ENCODE measurements around the gene ZEB1.
"Not testable (repeated sequence)": the region's sequence is repeated elsewhere in the genome, so short reads cannot be mapped to it uniquely, and the experiment has no call there.

Gene ZEB1

DNA sequence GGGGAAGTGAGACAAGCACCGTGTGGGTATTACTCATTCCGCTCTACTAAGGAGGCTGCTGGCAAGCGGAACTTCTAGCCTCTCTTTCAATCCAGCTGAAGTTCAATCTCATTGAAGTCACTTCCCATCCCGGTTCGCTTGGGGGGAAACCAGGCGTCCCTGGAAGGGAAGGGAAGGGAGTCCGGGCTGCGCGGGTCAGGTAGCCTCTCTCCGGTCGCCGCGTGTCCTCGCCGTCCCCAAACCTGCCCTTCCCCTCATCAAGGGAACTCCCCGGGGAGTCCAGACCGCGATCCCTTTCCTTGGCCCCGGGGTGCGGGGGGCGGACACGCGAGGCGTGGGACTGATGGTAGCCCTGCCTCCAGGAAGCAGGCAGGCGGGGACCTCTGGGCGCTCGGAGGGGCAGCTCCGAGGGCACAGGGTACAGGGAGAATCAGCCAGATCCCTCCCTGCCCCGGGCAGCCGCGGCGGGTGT, 598 bp upstream of the ZEB1 start:
- DNase-seq (ENCODE audit: low read depth in 2 of 2) = peak; percentile 38 to 52

DNA sequence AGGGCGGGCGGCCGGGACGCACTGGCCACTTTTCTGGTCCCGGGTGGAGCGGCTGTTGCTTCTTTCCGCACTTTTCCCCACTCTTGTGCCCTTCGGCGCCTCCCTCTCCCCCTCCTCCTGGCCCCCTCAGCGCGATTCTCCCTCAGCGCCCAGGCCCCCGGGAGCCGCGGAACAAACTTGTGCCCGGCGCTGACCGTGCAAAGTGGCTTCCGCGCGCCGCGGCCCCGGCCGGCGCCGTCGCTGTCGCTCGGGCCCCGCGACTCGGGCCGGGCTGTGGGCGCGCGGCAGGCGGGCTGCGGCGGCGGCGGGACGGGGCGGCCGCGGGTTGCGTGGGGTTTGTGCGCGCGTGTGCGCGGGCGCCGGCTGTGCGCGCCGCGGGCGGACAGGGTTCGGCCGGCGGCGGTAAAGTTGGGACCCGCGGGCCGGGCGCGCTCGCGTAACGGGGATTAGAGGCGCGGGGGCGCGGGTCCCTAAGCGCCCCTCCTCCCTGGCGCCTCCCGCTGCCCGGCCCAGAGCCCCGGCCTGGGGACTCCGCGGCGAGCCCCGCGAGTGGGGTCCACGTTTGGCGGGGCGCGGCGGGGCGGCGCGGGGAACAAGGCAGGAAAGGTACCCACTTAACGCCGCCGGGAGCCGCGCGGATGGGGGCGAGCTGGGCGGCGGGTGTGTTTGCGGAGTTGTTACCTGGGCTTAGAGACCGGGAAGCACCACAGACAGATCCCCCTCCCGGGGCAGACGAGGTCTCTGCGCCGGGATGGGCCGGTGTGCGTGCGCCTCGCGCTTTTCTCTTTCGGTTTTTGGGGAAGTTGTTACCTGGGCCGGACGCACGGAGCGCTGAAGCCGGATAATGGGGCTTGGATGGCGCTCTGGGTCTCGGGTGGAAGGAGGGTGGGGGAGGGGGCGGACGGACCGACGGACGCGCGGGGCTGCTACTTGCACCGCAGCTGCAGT, 860 bp downstream of the ZEB1 start:
- DNase-seq (ENCODE audit: low read depth in 2 of 2) = peak; percentile 28 to 37

DNA sequence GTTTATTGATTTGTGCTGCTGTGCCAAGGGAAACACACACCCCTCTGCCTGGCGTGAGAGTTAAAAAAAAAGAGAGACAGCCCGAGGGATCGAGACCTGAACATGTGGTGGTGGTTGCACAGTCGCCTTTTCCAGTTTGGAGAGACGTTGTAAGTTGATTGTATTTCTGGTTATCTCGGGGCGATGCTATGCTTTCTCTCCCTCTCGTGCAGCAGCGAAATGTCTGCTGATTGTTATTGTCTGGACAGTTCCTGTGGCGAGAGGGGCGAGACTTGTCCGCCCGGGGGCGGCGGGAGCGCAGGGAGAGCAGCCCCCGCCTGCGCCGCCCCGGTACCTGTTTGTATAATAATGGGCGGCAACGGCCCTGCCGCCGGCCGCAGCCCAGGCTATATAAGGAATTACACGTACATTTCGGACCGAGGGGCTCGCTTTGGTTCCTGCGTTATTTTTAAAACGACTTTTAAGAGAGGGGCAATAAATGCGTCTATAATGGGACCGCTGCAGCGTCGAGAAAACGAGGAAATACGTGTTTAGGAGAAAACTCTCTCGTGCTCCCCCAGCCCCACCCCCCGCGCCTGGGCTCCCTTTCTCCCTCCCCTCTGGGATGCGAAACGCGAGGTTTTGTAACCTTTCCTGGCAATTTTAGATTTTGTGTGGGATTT, 1.7 kb downstream of the ZEB1 start:
- DNase-seq (ENCODE audit: low read depth in 2 of 2) = peak; percentile 8 to 16

DNA sequence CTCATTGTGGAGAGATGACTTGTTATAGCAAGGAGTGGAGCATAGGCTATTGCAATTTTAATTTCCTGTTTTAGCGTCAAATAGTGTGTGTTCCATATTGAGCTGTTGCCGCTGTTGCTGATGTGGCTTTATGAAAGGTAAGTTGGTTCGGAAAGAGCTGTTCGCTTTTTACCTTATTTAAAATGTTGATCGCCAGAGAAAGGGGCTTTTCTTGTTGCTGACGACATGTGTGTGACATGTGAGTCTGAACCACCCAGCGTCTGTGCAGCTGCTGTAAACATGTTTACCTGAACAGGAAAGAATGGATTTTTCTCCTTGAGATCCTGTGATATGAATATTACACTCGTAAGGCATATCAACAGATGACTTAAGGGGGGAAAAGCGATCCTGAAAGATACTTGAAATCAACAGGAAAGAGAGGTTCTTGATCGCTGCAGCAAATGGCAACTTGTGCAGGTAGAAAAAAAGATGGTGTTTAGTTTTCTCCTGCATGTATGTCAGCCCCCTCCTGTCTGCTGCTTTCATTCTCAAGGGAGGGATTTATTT, 2.5 kb downstream of the ZEB1 start:
- DNase-seq (ENCODE audit: low read depth in 2 of 2) = no peak

DNA sequence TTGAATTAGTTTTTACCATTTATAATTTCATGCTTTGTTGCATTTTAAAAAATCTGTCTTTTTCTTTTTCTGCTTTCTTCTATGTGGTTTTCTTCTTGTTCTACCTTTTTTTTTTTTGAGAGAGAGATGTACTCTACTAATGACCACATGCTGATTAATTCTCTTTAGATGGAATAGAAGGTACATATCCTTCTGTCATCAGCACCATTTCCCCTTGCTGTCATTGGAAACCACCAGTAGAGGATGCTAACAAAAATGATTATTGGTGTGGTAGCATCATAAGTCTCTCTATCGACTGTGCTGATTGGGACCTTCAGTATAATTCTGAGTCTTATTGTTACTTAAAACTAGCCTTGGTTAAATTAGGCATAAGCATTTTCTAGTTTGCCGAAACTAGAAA, 3.6 kb downstream of the ZEB1 start:
- DNase-seq (ENCODE audit: low read depth in 2 of 2) = no peak

DNA sequence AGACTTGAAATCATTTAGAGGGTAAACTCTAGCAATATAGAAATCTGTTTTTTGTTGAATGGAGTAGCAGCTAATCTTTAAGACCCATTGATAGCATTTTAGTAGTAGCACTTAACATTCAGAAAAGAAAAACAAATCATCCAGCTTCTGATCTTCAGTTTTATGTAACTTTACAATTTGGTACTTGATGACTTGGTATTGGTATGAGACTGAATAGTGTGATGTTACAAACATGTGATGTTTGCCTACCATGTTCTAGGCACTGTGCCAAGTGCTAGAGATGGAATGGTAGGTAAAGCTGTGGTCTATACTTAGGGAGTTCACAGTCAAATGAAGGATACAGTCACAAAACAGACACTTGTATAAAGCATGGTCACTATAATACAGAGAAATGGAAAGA, 21.3 kb downstream of the ZEB1 start:
- no peak for DNase-seq (ENCODE audit: low read depth in 2 of 2)

DNA sequence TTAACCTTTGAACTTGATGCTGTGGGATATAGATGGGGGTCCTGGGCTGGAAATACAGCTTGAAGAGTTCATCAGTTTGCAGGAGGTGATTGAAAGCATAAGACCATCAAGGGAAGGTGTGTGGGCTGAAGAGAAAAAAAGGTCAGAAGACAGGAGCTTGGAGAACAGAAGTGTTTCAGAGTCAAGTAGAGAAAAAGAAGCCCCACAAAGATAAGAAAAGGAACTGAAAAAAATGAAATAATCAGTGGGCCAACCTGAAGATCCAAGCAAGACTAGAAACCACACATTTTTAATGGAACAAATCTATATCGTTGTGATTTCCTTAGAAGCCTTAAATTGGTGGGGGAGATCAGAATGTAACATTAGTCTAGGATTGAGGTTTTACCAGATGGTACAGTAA, 22.5 kb downstream of the ZEB1 start:
- no peak for DNase-seq (ENCODE audit: low read depth in 2 of 2)

DNA sequence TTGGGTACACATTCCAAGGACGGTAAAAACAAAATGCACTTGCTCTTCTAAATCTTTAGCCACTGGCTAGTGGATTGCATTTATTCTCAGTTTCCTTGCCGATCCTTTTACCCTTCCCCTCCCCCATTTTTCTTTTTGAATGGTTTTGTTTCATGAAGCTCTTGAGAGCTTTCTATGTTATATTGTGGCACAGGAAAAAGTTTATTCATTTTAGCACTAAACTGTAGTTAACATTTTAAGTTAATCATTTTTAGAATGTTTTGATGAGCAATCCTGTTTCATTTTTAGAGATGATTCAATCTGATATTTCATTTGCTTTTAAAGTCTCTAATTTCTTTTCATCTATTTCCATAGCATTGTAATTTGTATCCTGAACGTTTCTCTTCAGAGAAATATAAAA, 24.0 kb downstream of the ZEB1 start:
- DNase-seq (ENCODE audit: low read depth in 2 of 2) = no peak

DNA sequence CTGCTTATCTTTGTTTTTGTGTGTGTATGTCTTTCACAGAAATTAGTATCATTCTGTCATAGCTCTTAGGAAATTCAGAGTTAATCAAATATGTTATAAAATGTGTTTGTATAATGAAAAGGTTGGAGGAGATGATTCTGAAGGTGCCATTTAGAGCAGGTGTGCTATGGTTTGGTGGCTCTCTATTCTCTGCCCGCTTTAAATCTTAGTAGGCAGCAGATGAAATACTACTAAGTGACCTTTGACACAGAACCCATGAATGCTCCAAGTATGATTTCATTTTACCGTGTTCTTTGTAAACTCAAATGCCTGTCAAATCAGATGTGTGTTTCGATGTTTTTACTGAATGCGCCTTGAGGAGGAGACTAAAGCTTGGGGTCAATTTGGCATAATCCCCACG, 24.5 kb downstream of the ZEB1 start:
- DNase-seq (ENCODE audit: low read depth in 2 of 2) = no peak

DNA sequence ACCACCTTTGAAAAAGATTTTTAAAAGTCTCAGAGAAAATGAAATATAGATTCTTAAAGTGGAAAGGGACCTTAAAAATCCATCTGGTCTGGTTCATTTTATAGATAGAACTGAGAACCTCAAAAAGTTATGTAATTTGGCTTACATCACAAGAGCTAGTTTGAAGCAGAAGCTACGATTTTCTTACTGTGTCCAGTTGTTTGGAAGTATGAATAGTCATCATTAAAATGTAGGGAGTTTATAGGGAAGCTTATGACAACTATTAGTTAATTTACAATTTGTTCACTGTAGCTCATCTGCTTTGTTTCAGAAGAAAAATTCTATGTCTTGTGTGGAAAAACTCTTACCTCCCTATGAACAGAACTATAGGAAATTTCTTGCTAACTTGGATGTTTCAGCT, 26.9 kb downstream of the ZEB1 start:
- DNase-seq (ENCODE audit: low read depth in 2 of 2) = no peak

DNA sequence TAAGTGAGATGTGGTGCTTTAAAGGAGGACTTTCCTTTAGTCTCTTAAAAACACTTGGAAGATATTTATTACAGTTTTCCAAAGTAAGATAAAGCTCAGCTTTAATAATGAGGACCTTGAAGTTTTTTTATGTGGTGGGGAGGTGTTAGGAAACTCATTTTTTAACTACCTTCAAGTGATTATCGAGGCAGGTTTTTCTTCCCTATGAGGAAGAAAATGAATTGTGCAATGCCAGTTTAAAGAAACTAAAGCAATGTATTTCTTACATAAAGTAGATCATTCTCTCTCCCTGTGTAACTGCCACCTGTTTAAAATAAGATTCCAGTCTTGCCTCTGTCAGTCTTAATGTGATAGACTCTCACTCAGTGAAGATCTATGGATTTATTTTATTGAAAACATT, 27.9 kb downstream of the ZEB1 start:
- no peak for DNase-seq (ENCODE audit: low read depth in 2 of 2)

DNA sequence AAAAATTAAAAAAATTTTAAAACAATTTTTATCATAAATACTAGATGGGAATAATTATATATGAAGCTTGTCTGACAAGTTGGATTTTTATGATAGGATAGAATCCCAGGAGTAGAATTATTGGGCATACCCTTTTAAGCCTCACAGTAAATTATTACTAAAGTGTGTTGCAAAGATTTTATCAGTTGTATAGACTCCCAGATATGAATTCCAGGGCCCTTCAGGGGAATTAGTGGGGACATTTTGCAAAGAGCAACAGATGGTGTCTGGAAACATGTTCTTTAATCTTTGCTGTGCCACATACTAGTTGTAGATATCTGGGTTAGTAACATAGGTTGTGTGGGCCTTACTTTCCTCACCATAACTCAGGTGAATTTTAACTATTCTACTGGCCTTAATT, 28.7 kb downstream of the ZEB1 start:
- no peak for DNase-seq (ENCODE audit: low read depth in 2 of 2)

DNA sequence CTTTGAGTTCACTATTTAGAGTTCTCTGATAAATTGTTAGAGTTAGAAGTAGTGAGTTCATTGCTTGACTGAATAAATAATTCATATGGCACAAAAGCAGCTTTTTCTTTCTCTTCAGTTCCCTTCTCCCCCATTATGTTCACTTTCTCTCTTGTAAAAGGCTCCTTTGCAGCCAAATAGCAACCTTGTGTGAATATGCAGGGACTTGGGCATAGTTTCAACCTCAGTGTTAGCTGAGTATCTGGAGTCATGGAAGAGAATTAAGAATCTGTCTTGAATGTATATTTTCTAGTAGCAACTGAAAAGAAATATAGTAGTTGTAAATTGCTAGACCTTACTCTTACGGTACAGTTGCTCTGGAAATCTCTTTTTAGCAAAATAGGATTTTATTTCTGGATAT, 31.9 kb downstream of the ZEB1 start:
- no peak for DNase-seq (ENCODE audit: low read depth in 2 of 2)

DNA sequence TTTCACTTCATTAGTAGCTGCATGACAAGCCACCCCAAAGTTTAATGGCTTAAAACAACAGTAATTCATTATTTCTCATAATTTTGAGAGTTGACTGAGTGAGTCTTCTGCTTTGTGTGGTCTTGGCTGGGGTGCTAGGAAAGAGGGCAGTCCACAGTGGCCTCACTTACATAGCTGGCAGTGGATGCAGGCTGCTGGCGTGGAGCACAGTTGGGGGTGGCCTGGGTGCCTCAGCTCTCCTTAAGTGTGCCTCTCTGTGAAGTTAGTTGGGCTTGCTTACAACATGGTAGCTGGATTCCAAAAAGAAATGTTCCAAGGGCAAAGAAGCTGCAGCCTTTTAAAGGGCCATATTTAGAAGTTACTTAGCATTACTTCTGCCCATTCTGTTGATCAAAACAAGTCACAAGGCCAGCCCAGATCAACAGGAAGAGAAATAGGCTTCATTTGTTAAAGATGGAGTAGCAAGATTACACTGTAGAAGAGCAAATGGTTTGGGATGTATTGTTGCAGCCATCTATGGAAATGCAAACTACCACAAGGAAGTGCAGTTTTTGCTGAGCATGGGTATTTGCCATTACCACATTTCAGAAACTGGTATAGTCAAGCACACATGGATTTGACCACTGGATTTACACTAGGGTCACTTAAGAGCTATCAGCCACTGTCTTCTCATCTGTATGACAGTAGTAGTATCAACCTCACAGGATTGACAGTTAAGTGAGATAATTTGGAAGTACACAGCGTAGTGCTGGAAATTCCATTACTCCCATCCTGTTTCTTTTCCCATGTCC, 33.6 kb downstream of the ZEB1 start:
- no peak for DNase-seq (ENCODE audit: low read depth in 2 of 2)

DNA sequence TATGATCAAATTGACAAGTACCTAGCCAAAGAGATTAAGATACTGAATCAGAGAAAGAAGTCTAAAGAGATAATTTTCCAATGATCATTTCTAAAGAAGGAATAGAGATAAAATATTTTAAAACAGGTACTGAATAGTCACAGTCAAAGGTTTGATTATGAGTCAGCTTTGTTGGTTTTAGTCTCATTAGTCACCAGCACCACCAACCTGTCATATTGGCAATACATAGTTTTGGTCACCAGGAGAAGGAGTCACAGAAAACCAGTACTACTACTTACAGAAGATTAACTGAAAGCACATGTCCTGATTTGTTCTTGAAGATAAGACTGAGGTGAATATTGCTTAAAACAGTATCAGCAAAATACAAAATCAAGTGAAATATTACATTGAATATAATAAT, 34.6 kb downstream of the ZEB1 start:
- DNase-seq (ENCODE audit: low read depth in 2 of 2) = no peak

DNA sequence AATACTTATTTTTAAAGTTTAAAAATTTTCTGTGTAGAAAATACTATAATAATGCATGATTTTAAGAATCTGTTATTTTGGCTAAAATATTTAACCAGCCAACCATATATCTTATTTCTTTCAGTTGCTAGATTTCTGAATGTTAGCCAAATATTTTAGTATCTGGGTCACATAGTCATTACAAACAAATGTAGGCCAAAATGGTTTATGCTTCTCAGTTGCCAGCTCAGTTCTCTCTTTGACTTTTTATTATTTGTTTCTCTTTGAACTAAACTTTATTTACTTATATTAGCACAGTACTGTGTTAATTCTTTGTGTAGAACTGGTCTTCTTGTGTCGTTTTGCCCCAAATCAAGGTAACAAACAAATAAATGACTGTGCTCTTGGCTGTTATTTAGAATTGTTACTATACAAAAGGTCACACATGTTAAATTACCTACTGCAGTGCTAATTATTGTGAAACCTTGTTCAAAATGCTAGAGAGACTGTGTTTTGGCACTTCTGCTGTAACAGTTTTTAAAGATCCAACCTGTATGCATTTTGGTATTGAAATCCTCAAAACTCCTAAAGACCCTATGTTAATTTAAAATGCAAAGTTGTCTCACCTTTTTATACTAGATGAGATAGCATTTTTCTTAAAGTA, 39.8 kb downstream of the ZEB1 start:
- DNase-seq (ENCODE audit: low read depth in 2 of 2) = no peak

DNA sequence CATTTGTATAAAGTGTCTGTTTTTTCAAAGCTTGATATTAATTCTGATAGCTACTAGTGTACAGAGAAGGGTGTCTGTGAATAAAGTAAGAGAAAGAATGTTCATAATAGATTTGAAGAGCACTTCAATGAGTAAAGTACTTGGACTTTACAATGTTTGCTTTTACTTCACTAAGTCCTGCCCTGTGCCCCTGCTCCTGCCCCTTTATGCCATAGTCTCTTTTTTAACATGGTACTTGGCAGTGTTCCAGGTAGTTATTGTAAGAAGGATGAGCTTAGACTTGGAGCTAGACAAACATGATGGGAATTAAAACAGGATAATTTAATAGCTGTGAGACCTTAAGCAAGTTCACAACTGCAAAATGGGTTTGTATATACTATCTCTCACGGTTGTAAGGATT, 41.0 kb downstream of the ZEB1 start:
- DNase-seq (ENCODE audit: low read depth in 2 of 2) = no peak

DNA sequence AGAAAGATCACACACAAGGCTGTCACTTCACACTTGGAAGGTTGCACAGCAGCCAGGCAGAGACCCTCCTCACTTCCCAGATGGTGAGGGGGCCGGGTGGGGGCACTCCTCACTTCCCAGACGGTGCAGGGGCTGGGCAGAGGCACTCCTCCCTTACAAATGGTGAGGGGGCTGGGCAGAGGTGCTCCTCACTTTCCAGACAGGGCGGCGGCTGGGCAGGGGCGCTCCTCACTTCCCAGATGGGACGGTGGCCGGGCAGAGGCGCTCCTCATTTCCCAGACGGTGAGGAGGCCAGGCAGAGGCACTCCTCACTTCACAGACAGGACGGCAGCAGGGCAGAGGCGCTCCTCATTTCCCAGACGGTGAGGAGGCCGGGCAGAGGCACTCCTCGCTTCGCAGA, 42.5 kb downstream of the ZEB1 start:
- not testable (repeated sequence) for DNase-seq (ENCODE audit: low read depth in 2 of 2)

DNA sequence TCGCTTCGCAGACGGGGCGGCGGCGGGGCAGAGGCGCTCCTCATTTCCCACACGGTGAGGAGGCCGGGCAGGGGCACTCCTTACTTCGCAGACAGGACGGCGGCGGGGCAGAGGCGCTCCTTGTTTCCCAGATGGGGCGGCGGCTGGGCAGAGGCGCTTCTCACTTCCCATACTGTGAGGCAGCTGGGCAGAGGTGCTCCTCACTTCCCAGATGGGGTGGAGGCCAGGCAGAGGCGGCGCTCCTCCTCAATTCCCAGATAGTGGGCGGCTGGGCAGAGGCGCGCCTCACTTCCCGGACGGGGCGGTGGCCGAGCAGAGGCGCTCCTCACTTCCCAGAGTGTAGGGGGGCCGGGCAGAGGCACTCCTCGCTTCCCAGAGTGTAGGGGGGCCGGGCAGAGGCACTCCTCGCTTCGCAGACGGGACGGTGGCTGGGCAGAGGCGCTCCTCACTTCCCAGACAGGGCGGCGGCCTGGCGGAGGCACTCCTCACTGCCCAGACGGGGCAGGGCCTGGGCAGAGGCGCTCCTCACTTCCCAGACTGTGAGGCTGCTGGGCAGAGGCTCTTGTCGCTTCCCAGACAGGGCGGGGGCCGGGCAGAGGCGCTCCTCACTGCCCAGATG, 43.1 kb downstream of the ZEB1 start:
- no peak for DNase-seq (ENCODE audit: low read depth in 2 of 2)

DNA sequence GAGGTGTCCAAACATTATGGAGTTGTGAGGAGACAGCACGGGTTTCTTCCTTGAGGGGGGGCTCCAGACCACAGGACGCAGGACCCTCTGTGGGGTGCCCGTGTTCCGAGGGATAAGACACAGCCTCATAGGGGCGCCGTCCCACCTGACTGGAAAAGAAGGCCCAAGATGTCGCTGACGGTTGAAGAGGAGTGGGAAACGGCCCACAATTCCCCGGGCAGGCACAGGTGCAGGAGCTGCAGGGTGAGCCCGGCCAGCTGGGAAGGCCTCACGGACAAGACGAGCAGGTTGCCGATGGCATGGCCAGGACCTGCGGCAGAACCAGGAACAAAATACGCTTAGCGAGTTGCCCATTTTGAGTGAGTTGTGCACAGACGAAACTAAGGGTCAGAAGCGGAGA, 44.7 kb downstream of the ZEB1 start:
- DNase-seq (ENCODE audit: low read depth in 2 of 2) = not testable (repeated sequence)

DNA sequence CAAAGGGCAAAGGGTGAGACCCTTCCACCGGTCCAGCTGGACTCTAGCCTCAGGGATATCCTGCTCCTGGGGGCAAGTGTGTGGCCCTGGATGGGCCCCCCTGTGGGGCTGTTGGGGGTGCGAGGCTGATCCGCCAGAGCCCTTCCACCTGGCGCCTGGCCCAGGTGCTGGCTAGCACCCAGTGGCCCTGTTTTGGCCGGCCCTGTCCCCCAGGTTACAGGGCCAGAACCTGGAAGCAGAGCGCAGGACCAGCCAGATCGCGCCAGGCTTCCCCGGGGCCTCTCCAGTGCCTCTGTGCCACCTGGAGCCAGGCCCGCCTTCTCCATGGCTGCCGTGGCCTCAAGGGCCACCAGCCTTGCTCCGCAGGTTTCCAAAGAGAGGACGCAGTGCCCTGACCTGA, 45.2 kb downstream of the ZEB1 start:
- not testable (repeated sequence) for DNase-seq (ENCODE audit: low read depth in 2 of 2)

Data from stimulated activated CD8-positive, alpha-beta memory T cell treated with anti-CD3 and anti-CD28 coated beads, Interleukin-2, amount 100 ng/mL, for 48 hours (primary cell).